HG02981 (cell line): ENCODE data around the gene SLC24A4.

Experiments used
- ATAC-seq: cut with Tn5 transposase; IDR thresholded peaks from one replicate; pipeline ENCODE4 v1.9.1; 2021; ENCODE audit warnings: mild to moderate bottlenecking, moderate library complexity; ENCODE audit not compliant: unreplicated experiment

SLC24A4 gene

GRCh38 chr14:92366237-92366636, 43.3 kb downstream of the SLC24A4 start:
- ATAC-seq, result no peak

GRCh38 chr14:92368001-92368400, 45.0 kb downstream of the SLC24A4 start:
- no peak for ATAC-seq

GRCh38 chr14:92369097-92369496, 46.1 kb downstream of the SLC24A4 start:
- no peak for ATAC-seq

GRCh38 chr14:92372230-92372629, 49.3 kb downstream of the SLC24A4 start:
- ATAC-seq, result no peak

GRCh38 chr14:92373336-92373735, 50.4 kb downstream of the SLC24A4 start:
- no peak for ATAC-seq

- ATAC-seq, result no peak
Measured at GRCh38 chr14:92380131-92380530, 57.2 kb downstream of the SLC24A4 start.

GRCh38 chr14:92380582-92380981, 57.6 kb downstream of the SLC24A4 start:
- ATAC-seq, result no peak

GRCh38 chr14:92382677-92383076, 59.7 kb downstream of the SLC24A4 start:
- no peak for ATAC-seq

- ATAC-seq, result no peak
Measured at GRCh38 chr14:92383805-92384204, 60.8 kb downstream of the SLC24A4 start.

- ATAC-seq, result no peak
Measured at GRCh38 chr14:92384461-92385133, 61.6 kb downstream of the SLC24A4 start.

GRCh38 chr14:92385561-92385960, 62.6 kb downstream of the SLC24A4 start:
- ATAC-seq, result no peak

- ATAC-seq, result no peak
Measured at GRCh38 chr14:92386165-92386564, 63.2 kb downstream of the SLC24A4 start.

GRCh38 chr14:92386637-92387036, 63.7 kb downstream of the SLC24A4 start:
- no peak for ATAC-seq

GRCh38 chr14:92387578-92387977, 64.6 kb downstream of the SLC24A4 start:
- no peak for ATAC-seq

- no peak for ATAC-seq
Measured at GRCh38 chr14:92389598-92390158, 66.7 kb downstream of the SLC24A4 start.

- no peak for ATAC-seq
Measured at GRCh38 chr14:92391726-92392125, 68.8 kb downstream of the SLC24A4 start.

GRCh38 chr14:92392711-92393110, 69.7 kb downstream of the SLC24A4 start:
- ATAC-seq, result no peak

GRCh38 chr14:92397150-92397952, 74.4 kb downstream of the SLC24A4 start:
- no peak for ATAC-seq

- ATAC-seq, result no peak
Measured at GRCh38 chr14:92397953-92398564, 75.1 kb downstream of the SLC24A4 start.

GRCh38 chr14:92398888-92399636, 76.1 kb downstream of the SLC24A4 start:
- ATAC-seq, result no peak
